ENCODE results near the gene OPRL1. TPM values are rescaled to one million over a fixed set of nuclear protein-coding genes. Genes with fewer than 3 reads are reported as not detected.
"Not testable (repeated sequence)": the region's sequence is repeated elsewhere in the genome, so short reads cannot be mapped to it uniquely, and the experiment has no call there.

OPRL1 gene
- total RNA-seq, 2 donors from 2014 or later = 0.48 to 0.56 TPM

GRCh38 chr20:64129146-64129782, 49.4 kb downstream of the OPRL1 start:
- no peaks in the 10 kb centered on the region for H3K9me3 Mint-ChIP-seq

GRCh38 chr20:64130271-64130670, 50.4 kb downstream of the OPRL1 start:
- no peaks in the 10 kb centered on the region for H3K9me3 Mint-ChIP-seq
- no peaks in the 10 kb centered on the region for H3K36me3 Mint-ChIP-seq (ENCODE audit: low read depth)
- H3K4me1 Mint-ChIP-seq = no peaks in the 10 kb centered on the region
- no peak for ATAC-seq (replicated peaks)
- no peak overlapping the region for H3K4me3 Mint-ChIP-seq
- H3K27ac Mint-ChIP-seq = no peak overlapping the region
- H3K27me3 Mint-ChIP-seq = peaks cover 12% of the 10 kb centered on the region

More at GRCh38 chr20:64129146-64129782, 49.4 kb downstream of the OPRL1 start:
- Mint-ChIP-seq H3K4me3 (no peak overlapping the region), H3K27me3 (peaks cover 12% of the 10 kb centered on the region), H3K27ac (no peak overlapping the region), H3K4me1 (no peaks in the 10 kb centered on the region), H3K36me3 (ENCODE audit: low read depth) (no peaks in the 10 kb centered on the region)
- no peak for ATAC-seq (replicated peaks)

GRCh38 chr20:64130876-64131275, 51.0 kb downstream of the OPRL1 start:
- no peaks in the 10 kb centered on the region for H3K4me1 Mint-ChIP-seq
- peaks cover 12% of the 10 kb centered on the region for H3K27me3 Mint-ChIP-seq
- no peaks in the 10 kb centered on the region for H3K36me3 Mint-ChIP-seq (ENCODE audit: low read depth)
- H3K4me3 Mint-ChIP-seq = no peak overlapping the region
- ATAC-seq (replicated peaks) = no peak
- H3K9me3 Mint-ChIP-seq = no peaks in the 10 kb centered on the region
- no peak overlapping the region for H3K27ac Mint-ChIP-seq

- Mint-ChIP-seq H3K9me3 (no peaks in the 10 kb centered on the region), H3K36me3 (ENCODE audit: low read depth) (no peaks in the 10 kb centered on the region), H3K27me3 (peaks cover 12% of the 10 kb centered on the region), H3K27ac (no peak overlapping the region), H3K4me3 (no peak overlapping the region), H3K4me1 (no peaks in the 10 kb centered on the region)
- peak; percentile 62 for ATAC-seq (replicated peaks)
Measured at GRCh38 chr20:64131406-64131805, 51.5 kb downstream of the OPRL1 start.

GRCh38 chr20:64133951-64134407, 54.1 kb downstream of the OPRL1 start:
- Mint-ChIP-seq H3K9me3 (no peaks in the 10 kb centered on the region), H3K4me1 (no peaks in the 10 kb centered on the region), H3K27me3 (peaks cover 5% of the 10 kb centered on the region), H3K36me3 (ENCODE audit: low read depth) (no peaks in the 10 kb centered on the region), H3K27ac (no peak overlapping the region), H3K4me3 (no peak overlapping the region)
- no peak for ATAC-seq (replicated peaks)

GRCh38 chr20:64134744-64135143, 54.9 kb downstream of the OPRL1 start:
- ATAC-seq (replicated peaks); H3K4me1 Mint-ChIP-seq; H3K27me3 Mint-ChIP-seq; H3K27ac Mint-ChIP-seq; H3K9me3 Mint-ChIP-seq; H3K4me3 Mint-ChIP-seq; H3K36me3 Mint-ChIP-seq (ENCODE audit: low read depth): not testable (repeated sequence)

- Mint-ChIP-seq H3K27ac (no peak overlapping the region), H3K36me3 (ENCODE audit: low read depth) (no peaks in the 10 kb centered on the region), H3K4me1 (no peaks in the 10 kb centered on the region), H3K9me3 (no peaks in the 10 kb centered on the region), H3K27me3 (no peaks in the 10 kb centered on the region), H3K4me3 (no peak overlapping the region)
- no peak for ATAC-seq (replicated peaks)
Measured at GRCh38 chr20:64136004-64136710, 56.3 kb downstream of the OPRL1 start.

- Mint-ChIP-seq H3K4me1 (no peaks in the 10 kb centered on the region), H3K4me3 (no peak overlapping the region), H3K36me3 (ENCODE audit: low read depth) (no peaks in the 10 kb centered on the region), H3K9me3 (no peaks in the 10 kb centered on the region), H3K27me3 (peaks cover 4% of the 10 kb centered on the region), H3K27ac (no peak overlapping the region)
- no peak for ATAC-seq (replicated peaks)
Measured at GRCh38 chr20:64137598-64138031, 57.7 kb downstream of the OPRL1 start.

- no peaks in the 10 kb centered on the region for H3K9me3 Mint-ChIP-seq
- no peak for ATAC-seq (replicated peaks)
Measured at GRCh38 chr20:64138276-64138815, 58.5 kb downstream of the OPRL1 start.

GRCh38 chr20:64139199-64140060, 59.5 kb downstream of the OPRL1 start:
- Mint-ChIP-seq H3K36me3 (ENCODE audit: low read depth) (no peaks in the 10 kb centered on the region), H3K4me1 (no peaks in the 10 kb centered on the region), H3K27ac (no peak overlapping the region), H3K4me3 (no peak overlapping the region), H3K9me3 (peaks cover 3% of the 10 kb centered on the region), H3K27me3 (peaks cover 4% of the 10 kb centered on the region)
- no peak for ATAC-seq (replicated peaks)

More at GRCh38 chr20:64138276-64138815, 58.5 kb downstream of the OPRL1 start:
- Mint-ChIP-seq H3K36me3 (ENCODE audit: low read depth) (no peaks in the 10 kb centered on the region), H3K4me1 (no peaks in the 10 kb centered on the region), H3K4me3 (no peak overlapping the region), H3K27me3 (peaks cover 4% of the 10 kb centered on the region), H3K27ac (no peak overlapping the region)

GRCh38 chr20:64140061-64140931, 60.4 kb downstream of the OPRL1 start:
- Mint-ChIP-seq H3K36me3 (ENCODE audit: low read depth) (no peaks in the 10 kb centered on the region), H3K27me3 (peaks cover 4% of the 10 kb centered on the region), H3K4me3 (no peak overlapping the region), H3K9me3 (peaks cover 11% of the 10 kb centered on the region), H3K27ac (no peak overlapping the region), H3K4me1 (no peaks in the 10 kb centered on the region)
- no peak for ATAC-seq (replicated peaks)

- no peaks in the 10 kb centered on the region for H3K4me1 Mint-ChIP-seq
- H3K27me3 Mint-ChIP-seq = peaks cover 4% of the 10 kb centered on the region
- peaks cover 11% of the 10 kb centered on the region for H3K9me3 Mint-ChIP-seq
Measured at GRCh38 chr20:64140956-64141355, 61.1 kb downstream of the OPRL1 start.

GRCh38 chr20:64142590-64142989, 62.7 kb downstream of the OPRL1 start:
- no peak overlapping the region for H3K4me3 Mint-ChIP-seq
- ATAC-seq (replicated peaks) = no peak
- H3K4me1 Mint-ChIP-seq = no peaks in the 10 kb centered on the region
- no peak overlapping the region for H3K27ac Mint-ChIP-seq
- H3K27me3 Mint-ChIP-seq = peaks cover 4% of the 10 kb centered on the region
- H3K36me3 Mint-ChIP-seq (ENCODE audit: low read depth) = no peaks in the 10 kb centered on the region
- H3K9me3 Mint-ChIP-seq = peaks cover 11% of the 10 kb centered on the region

More at GRCh38 chr20:64140956-64141355, 61.1 kb downstream of the OPRL1 start:
- H3K36me3 Mint-ChIP-seq (ENCODE audit: low read depth) = no peaks in the 10 kb centered on the region
- ATAC-seq (replicated peaks) = no peak
- H3K4me3 Mint-ChIP-seq = no peak overlapping the region
- H3K27ac Mint-ChIP-seq = no peak overlapping the region
